Hepatocyte (in vitro differentiated cells): Measurements from ENCODE around the gene EPC2.

ENCODE experiments used
- EZH2 ChIP-seq: fragments of 200-600 bp; sonication (generic); IDR thresholded peaks from 2 replicates; pipeline ENCODE4 v1.6.1; 2016; ENCODE audit warnings: antibody characterized with exemption, mild to moderate bottlenecking, borderline replicate concordance
- TF ChIP-seq, protein P1 (sequence below): fragments of 200-600 bp; sonication (generic); IDR thresholded peaks from 2 replicates; pipeline ENCODE4 v1.5.1; 2016; ENCODE audit warnings: antibody characterized with exemption, mild to moderate bottlenecking; ENCODE audit not compliant: poor library complexity

DNA sequence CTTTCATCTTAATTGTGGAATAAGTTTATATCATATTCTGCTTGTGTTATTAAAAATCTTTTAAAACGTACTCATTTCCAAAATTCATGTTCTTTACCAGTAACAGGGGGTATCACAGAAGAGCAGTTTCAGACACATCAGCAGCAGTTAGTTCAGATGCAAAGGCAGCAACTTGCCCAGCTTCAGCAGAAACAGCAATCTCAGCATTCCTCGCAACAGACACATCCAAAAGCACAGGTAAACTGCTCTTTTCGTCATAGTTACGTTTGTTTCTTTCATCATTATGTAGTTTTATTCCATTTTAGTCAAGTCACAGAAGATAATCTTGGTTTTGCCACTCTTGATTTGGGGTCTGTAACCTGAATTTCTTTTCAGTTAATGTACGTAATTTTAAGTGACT is 137.0 kb downstream of the EPC2 start:
- TF ChIP-seq, protein P1, sequence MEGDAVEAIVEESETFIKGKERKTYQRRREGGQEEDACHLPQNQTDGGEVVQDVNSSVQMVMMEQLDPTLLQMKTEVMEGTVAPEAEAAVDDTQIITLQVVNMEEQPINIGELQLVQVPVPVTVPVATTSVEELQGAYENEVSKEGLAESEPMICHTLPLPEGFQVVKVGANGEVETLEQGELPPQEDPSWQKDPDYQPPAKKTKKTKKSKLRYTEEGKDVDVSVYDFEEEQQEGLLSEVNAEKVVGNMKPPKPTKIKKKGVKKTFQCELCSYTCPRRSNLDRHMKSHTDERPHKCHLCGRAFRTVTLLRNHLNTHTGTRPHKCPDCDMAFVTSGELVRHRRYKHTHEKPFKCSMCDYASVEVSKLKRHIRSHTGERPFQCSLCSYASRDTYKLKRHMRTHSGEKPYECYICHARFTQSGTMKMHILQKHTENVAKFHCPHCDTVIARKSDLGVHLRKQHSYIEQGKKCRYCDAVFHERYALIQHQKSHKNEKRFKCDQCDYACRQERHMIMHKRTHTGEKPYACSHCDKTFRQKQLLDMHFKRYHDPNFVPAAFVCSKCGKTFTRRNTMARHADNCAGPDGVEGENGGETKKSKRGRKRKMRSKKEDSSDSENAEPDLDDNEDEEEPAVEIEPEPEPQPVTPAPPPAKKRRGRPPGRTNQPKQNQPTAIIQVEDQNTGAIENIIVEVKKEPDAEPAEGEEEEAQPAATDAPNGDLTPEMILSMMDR, result no peak
- TF ChIP-seq EZH2, result no peak
